ENCODE measurements around the gene FIGNL2. TPM values are rescaled to one million over a fixed set of nuclear protein-coding genes. Genes with fewer than 3 reads are reported as not detected.

FIGNL2 gene
- total RNA-seq, 2 donors from 2014 or later, result 10.5 to 17.7 TPM

DNA sequence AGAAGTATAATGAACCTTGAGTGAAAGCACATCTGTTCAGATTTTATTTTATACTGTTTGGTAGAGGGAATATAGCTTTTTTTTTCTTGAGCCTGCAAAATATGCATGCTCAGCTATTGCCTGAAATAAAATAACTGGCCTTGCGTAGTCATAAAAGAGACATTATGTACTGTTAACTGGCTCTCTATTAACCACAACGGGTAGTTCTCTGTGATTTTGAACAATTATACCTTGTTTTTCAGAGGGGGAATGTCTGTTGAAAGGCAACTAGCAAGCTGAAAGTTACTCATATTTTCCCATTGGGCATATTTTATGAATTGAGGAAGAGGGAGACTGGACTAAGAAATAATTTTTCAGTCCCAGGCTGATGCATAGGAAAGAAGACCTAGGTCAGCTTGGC, 62.6 kb downstream of the FIGNL2 start:
- peaks cover 7% of the 10 kb centered on the region for H3K4me1 Mint-ChIP-seq
- whole genome bisulfite sequencing, 2 experiments (ENCODE audit: insufficient coverage in 1 of 2, insufficient read length in 1 of 2), result 94 to 98% methylated on average over 2 of the region's 2 CpGs

DNA sequence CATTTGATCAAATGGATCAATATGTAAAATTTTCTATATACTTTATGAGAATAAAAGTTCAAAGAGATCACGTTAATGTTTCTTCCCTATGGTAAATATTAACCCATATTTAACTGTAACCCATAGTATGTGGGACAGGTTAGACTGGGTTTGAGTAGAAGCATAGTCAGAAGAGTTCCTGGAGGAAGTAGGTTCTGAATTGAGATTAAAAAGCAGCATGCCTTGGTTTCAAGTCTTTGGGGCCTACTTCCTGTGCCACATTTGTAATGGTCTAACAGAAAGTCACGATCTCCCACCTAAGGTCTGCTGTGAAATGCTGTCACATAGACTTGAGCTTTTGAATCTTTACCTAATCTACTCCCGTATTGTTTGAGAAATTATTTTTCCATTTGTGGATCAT, 63.8 kb downstream of the FIGNL2 start:
- H3K4me1 ChIP-seq (ENCODE audit: control insufficient read depth, insufficient read depth, low read length), result peaks cover 4% of the 10 kb centered on the region
- Mint-ChIP-seq H3K9me3 (no peaks in the 10 kb centered on the region), H3K27ac (no peak overlapping the region), H3K4me3 (no peak overlapping the region), H3K27me3 (ENCODE audit: insufficient read depth) (peaks cover 43% of the 10 kb centered on the region), H3K4me1 (peaks cover 14% of the 10 kb centered on the region), H3K36me3 (ENCODE audit: low read depth) (peaks cover 3% of the 10 kb centered on the region)
- no peak overlapping the region for H3K4me3 ChIP-seq (ENCODE audit: low read length)
- H3K9ac ChIP-seq (ENCODE audit: extremely low read depth, low read length, poor library complexity, severe bottlenecking), result no peak overlapping the region
- TF ChIP-seq, protein P1, sequence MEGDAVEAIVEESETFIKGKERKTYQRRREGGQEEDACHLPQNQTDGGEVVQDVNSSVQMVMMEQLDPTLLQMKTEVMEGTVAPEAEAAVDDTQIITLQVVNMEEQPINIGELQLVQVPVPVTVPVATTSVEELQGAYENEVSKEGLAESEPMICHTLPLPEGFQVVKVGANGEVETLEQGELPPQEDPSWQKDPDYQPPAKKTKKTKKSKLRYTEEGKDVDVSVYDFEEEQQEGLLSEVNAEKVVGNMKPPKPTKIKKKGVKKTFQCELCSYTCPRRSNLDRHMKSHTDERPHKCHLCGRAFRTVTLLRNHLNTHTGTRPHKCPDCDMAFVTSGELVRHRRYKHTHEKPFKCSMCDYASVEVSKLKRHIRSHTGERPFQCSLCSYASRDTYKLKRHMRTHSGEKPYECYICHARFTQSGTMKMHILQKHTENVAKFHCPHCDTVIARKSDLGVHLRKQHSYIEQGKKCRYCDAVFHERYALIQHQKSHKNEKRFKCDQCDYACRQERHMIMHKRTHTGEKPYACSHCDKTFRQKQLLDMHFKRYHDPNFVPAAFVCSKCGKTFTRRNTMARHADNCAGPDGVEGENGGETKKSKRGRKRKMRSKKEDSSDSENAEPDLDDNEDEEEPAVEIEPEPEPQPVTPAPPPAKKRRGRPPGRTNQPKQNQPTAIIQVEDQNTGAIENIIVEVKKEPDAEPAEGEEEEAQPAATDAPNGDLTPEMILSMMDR (conservative IDR thresholded peaks at IDR 0.05), result no peak
- 90 to 93% methylated on average over 1 to 2 of the region's 3 CpGs for WGBS, 2 experiments (ENCODE audit: insufficient coverage in 1 of 2, insufficient read length in 1 of 2)
- peaks cover 12% of the 10 kb centered on the region for H3K36me3 ChIP-seq (ENCODE audit: control insufficient read depth, insufficient read depth, low read length)
- DNase-seq, result no peak
- H3K27ac ChIP-seq (ENCODE audit: low read depth, low read length), result no peak overlapping the region
- no peaks in the 10 kb centered on the region for H3K9me3 ChIP-seq (ENCODE audit: control insufficient read depth, low read length)
- H3K27me3 ChIP-seq (ENCODE audit: control insufficient read depth, insufficient read depth, low read length, poor library complexity, severe bottlenecking), result peaks cover 34% of the 10 kb centered on the region

More for the DNA sequence above, 62.6 kb downstream of the FIGNL2 start:
- peaks cover 4% of the 10 kb centered on the region for H3K4me1 ChIP-seq (ENCODE audit: control insufficient read depth, insufficient read depth, low read length)
- no peak overlapping the region for H3K9ac ChIP-seq (ENCODE audit: extremely low read depth, low read length, poor library complexity, severe bottlenecking)
- no peak overlapping the region for H3K4me3 Mint-ChIP-seq
- peaks cover 33% of the 10 kb centered on the region for H3K27me3 Mint-ChIP-seq (ENCODE audit: insufficient read depth)
- no peak overlapping the region for H3K27ac ChIP-seq (ENCODE audit: low read depth, low read length)
- no peaks in the 10 kb centered on the region for H3K9me3 Mint-ChIP-seq
- H3K36me3 Mint-ChIP-seq (ENCODE audit: low read depth), result peaks cover 3% of the 10 kb centered on the region
- H3K9me3 ChIP-seq (ENCODE audit: control insufficient read depth, low read length), result no peaks in the 10 kb centered on the region
- H3K27me3 ChIP-seq (ENCODE audit: control insufficient read depth, insufficient read depth, low read length, poor library complexity, severe bottlenecking), result peaks cover 25% of the 10 kb centered on the region
- no peak overlapping the region for H3K27ac Mint-ChIP-seq
- DNase-seq, result no peak
- no peak overlapping the region for H3K4me3 ChIP-seq (ENCODE audit: low read length)
- peaks cover 12% of the 10 kb centered on the region for H3K36me3 ChIP-seq (ENCODE audit: control insufficient read depth, insufficient read depth, low read length)
- TF ChIP-seq, protein P1 (conservative IDR thresholded peaks at IDR 0.05), result no peak

DNA sequence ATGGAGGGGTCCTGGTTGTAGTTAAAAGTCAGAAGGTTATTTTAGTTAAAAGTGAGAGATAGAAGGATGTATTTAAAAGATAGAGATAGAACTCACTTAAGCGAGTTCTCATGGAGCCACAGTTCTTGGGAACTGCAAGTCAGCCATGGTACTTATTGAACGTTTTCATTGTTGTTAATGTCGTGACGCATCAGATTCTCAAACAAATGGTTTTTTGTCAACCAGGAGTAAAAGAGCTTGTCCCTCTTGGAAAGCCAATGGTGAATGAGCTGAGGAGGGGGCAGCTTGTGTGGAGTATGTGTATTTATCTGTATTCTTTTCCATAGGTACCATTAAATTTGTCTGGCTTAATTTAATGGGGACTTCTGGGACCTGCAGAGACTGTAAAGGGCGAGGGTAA, 68.6 kb downstream of the FIGNL2 start:
- peaks cover 33% of the 10 kb centered on the region for H3K4me1 Mint-ChIP-seq
- no peak overlapping the region for H3K27ac ChIP-seq (ENCODE audit: low read depth, low read length)
- H3K9me3 Mint-ChIP-seq, result no peaks in the 10 kb centered on the region
- no peak overlapping the region for H3K27ac Mint-ChIP-seq
- WGBS, 2 experiments (ENCODE audit: insufficient coverage in 1 of 2, insufficient read length in 1 of 2), result 86 to 94% methylated on average over 5 of the region's 5 CpGs
- no peak overlapping the region for H3K9ac ChIP-seq (ENCODE audit: extremely low read depth, low read length, poor library complexity, severe bottlenecking)
- H3K36me3 ChIP-seq (ENCODE audit: control insufficient read depth, insufficient read depth, low read length), result no peaks in the 10 kb centered on the region
- H3K4me3 ChIP-seq (ENCODE audit: low read length), result no peak overlapping the region
- no peaks in the 10 kb centered on the region for H3K9me3 ChIP-seq (ENCODE audit: control insufficient read depth, low read length)
- H3K4me1 ChIP-seq (ENCODE audit: control insufficient read depth, insufficient read depth, low read length), result no peaks in the 10 kb centered on the region
- DNase-seq, result no peak
- H3K27me3 Mint-ChIP-seq (ENCODE audit: insufficient read depth), result peaks cover 77% of the 10 kb centered on the region
- peaks cover 67% of the 10 kb centered on the region for H3K27me3 ChIP-seq (ENCODE audit: control insufficient read depth, insufficient read depth, low read length, poor library complexity, severe bottlenecking)
- no peaks in the 10 kb centered on the region for H3K36me3 Mint-ChIP-seq (ENCODE audit: low read depth)
- TF ChIP-seq, protein P1 (conservative IDR thresholded peaks at IDR 0.05), result no peak
- no peak overlapping the region for H3K4me3 Mint-ChIP-seq

Data from endodermal cell (in vitro differentiated cells).